Adrenal gland (tissue), 12 donors: Measurements from ENCODE around the gene CCDC33. TPM values are rescaled to one million over a fixed set of nuclear protein-coding genes. Genes with fewer than 3 reads are reported as not detected.

Source experiments
- DNase-seq, 7 donors: peaks; one replicate each; pipeline ENCODE4 v3.0.0-alpha.2; 2019 to 2020
- H3K27ac ChIP-seq, 5 donors: fragments of 200-600 bp; sonication (generic) in 4 of 5; 1 replicate in 3 of 5; 2 replicates in 2 of 5; pipeline versions ENCODE4 v1.5.1 to v1.8.0; 2016 to 2020; ENCODE audit warnings: mild to moderate bottlenecking in 1 of 5
- H3K27me3 ChIP-seq: fragments of 200-600 bp; 2 replicates; pipeline ENCODE4 v1.8.0; 2021
- H3K36me3 ChIP-seq, 2 donors: fragments of 200-600 bp; replicated peaks in 1 of 2; 1 replicate in 1 of 2; 2 replicates in 1 of 2; pipeline versions ENCODE4 v1.5.1 to v1.8.0; 2018 to 2022
- H3K4me1 ChIP-seq, 2 donors: fragments of 200-600 bp; replicated peaks in 1 of 2; 1 replicate in 1 of 2; 2 replicates in 1 of 2; pipeline versions ENCODE4 v1.5.1 to v1.8.0; 2018 to 2021
- H3K4me3 ChIP-seq, 4 donors: fragments of 200-600 bp; sonication (generic) in 3 of 4; one replicate each; pipeline ENCODE4 v1.5.1; 2016 to 2018
- H3K9me3 ChIP-seq, 3 donors: fragments of 200-600 bp; sonication (generic) in 1 of 3; replicated peaks in 1 of 3; 1 replicate in 2 of 3; 2 replicates in 1 of 3; pipeline versions ENCODE4 v1.5.1 to v1.8.0; 2016 to 2021
- CTCF ChIP-seq, 6 experiments: fragments of 450-650 bp in 4 of 6; fragments of 200-600 bp in 2 of 6; sonication (generic) in 1 of 6; IDR thresholded peaks; 1 replicate in 5 of 6; 2 replicates in 1 of 6; pipeline versions ENCODE4 v1.5.1 to v1.8.0; 2016 to 2021; ENCODE audit warnings: antibody characterized with exemption in 6 of 6, mild to moderate bottlenecking in 2 of 6, moderate library complexity in 1 of 6
- POLR2A ChIP-seq, 2 donors: fragments of 450-650 bp; IDR thresholded peaks; one replicate each; pipeline ENCODE4 v1.6.1; 2017; ENCODE audit warnings: antibody characterized with exemption in 2 of 2, mild to moderate bottlenecking in 2 of 2, moderate library complexity in 1 of 2
- WGBS, 4 donors: extraction: QIAGEN DNeasy Blood & Tissue Kit in 2 of 4; methylation state at CpG; one replicate each; pipeline versions ENCODE4 v1.1.5 to v1.1.7; 2013 to 2017; 5-methylcytosine and 5-hydroxymethylcytosine counted together
- intact Hi-C, 2 donors: fragments of 100-400 bp; cut with DNase I; formaldehyde crosslinking; loops; one replicate each; pipeline versions ENCODE4 v1.14.1 to v1.15.0; 2022 to 2023
- polyA plus RNA-seq, 3 donors: library from polyadenylated mRNA; stranded (reverse); fragments of 200-250 nt in 2 of 3; fragments of 350-450 nt in 1 of 3; fragmentation: Illumina TruSeq in 1 of 3; extraction: RNeasy Lipid Tissue Mini Kit (QIAGEN cat#74804) in 1 of 3; gene quantifications; one replicate each; pipeline ENCODE4 v1.2.3, GENCODE V29; 2013 to 2014
- total RNA-seq, 9 donors: library from RNA; depleted of rRNA in 4 of 9; stranded (reverse); fragments of >200 nt in 4 of 9; fragments of 120-200 nt in 1 of 9; fragmentation: NEBNext Ultra II Directional in 1 of 9; extraction: Animal tissue kit (Norgen Biotek cat#: 25700) in 1 of 9; gene quantifications; one replicate each; pipeline versions ENCODE4 v1.1.0 to v1.2.4, GENCODE V29; 2013 to 2023
- donor health status: healthy with polysubstance abuse.
- donor health status: Bipolar disorder and iron deficiency.
- donor health status: DM: yes; HTN: yes; CAD: no.
- donor health status: DM: no; HTN: no; CAD: no.
- donor health status: DM: no; HTN: no; CAD: no.
- donor health status: DM: yes; HTN: yes; CAD: no.

The CCDC33 gene
- total and polyA plus RNA-seq, 12 donors: 0.11 to 1.1 (median 0.30) TPM; not detected in 3

- peaks cover 33 to 55% of the 10 kb centered on the region in 2 donors for H3K4me1 ChIP-seq
- peak overlapping the region; percentile 22 to 82 (median 71) for H3K27ac ChIP-seq
These were observed 4.9 kb downstream of the CCDC33 start for GRCh38 chr15:74240897-74241614.

GRCh38 chr15:74242441-74243185 is 6.5 kb downstream of the CCDC33 start:
- TF ChIP-seq POLR2A (IDR thresholded peaks at IDR 0.05): no peak
- TF ChIP-seq CTCF (IDR thresholded peaks at IDR 0.05): no peak
- DNase-seq: peak; percentile 82 to 96 (median 94)
- H3K36me3 ChIP-seq: no peaks in the 10 kb centered on the region
- no peaks in the 10 kb centered on the region for H3K9me3 ChIP-seq
- peak overlapping the region in 4 of 5 donors; percentile 40 to 82 (median 64) for H3K27ac ChIP-seq
- H3K27me3 ChIP-seq: no peaks in the 10 kb centered on the region
- peaks cover 33 to 55% of the 10 kb centered on the region in 2 donors for H3K4me1 ChIP-seq
- intact Hi-C loops: no loop called here
- H3K4me3 ChIP-seq: no peak overlapping the region
- 31 to 46% (median 38%) methylated on average over 6 to 11 of the region's 11 CpGs for WGBS, 4 donors

More at GRCh38 chr15:74240897-74241614, 4.9 kb downstream of the CCDC33 start:
- no peak overlapping the region for H3K4me3 ChIP-seq
- H3K27me3 ChIP-seq: no peaks in the 10 kb centered on the region
- no peaks in the 10 kb centered on the region for H3K36me3 ChIP-seq
- H3K9me3 ChIP-seq: no peaks in the 10 kb centered on the region
- 82 to 85% (median 83%) methylated on average over 4 of the region's 4 CpGs for WGBS, 4 donors
- intact Hi-C loops: no loop called here
- DNase-seq: no peak
- TF ChIP-seq CTCF (IDR thresholded peaks at IDR 0.05) (no peak), POLR2A (IDR thresholded peaks at IDR 0.05) (no peak)

GRCh38 chr15:74243431-74243830 is 7.3 kb downstream of the CCDC33 start:
- DNase-seq: peak in 6 of 7 donors; percentile 39 to 63 (median 52)
- Histone ChIP-seq H3K4me3 (no peak overlapping the region), H3K9me3 (no peaks in the 10 kb centered on the region), H3K36me3 (no peaks in the 10 kb centered on the region), H3K4me1 (peaks cover 33 to 55% of the 10 kb centered on the region in 2 donors), H3K27me3 (no peaks in the 10 kb centered on the region), H3K27ac (peak overlapping the region in 2 of 5 donors; percentile 71 to 82)
- intact Hi-C loops: no loop called here
- no peak for TF ChIP-seq POLR2A (IDR thresholded peaks at IDR 0.05)
- WGBS, 4 donors: 28 to 57% (median 50%) methylated on average over 6 to 7 of the region's 7 CpGs

- Histone ChIP-seq H3K4me1 (peaks cover 27 to 48% of the 10 kb centered on the region in 2 donors), H3K4me3 (no peak overlapping the region), H3K27ac (no peak overlapping the region), H3K9me3 (no peaks in the 10 kb centered on the region), H3K27me3 (no peaks in the 10 kb centered on the region), H3K36me3 (no peaks in the 10 kb centered on the region)
- DNase-seq: no peak
- intact Hi-C loops: no loop called here
- TF ChIP-seq CTCF (IDR thresholded peaks at IDR 0.05) (no peak), POLR2A (IDR thresholded peaks at IDR 0.05) (no peak)
- 68 to 88% (median 76%) methylated on average over 3 to 4 of the region's 4 CpGs for WGBS, 4 donors
These were observed 8.8 kb downstream of the CCDC33 start for GRCh38 chr15:74244822-74245341.
